ENCODE data around the gene RGS7.
"Not testable (repeated sequence)": the region's sequence is repeated elsewhere in the genome, so short reads cannot be mapped to it uniquely, and the experiment has no call there.

Gene RGS7

GRCh38 chr1:240739139-240739538 lies 617.9 kb downstream of the RGS7 start:
- DNase-seq (ENCODE audit: low read depth in 1 of 2, low spot score in 1 of 2) = no peak

GRCh38 chr1:240737766-240738265 lies 619.2 kb downstream of the RGS7 start:
- no peak for DNase-seq (ENCODE audit: low read depth in 1 of 2, low spot score in 1 of 2)

- DNase-seq (ENCODE audit: low read depth in 1 of 2, low spot score in 1 of 2) = no peak
Observed at GRCh38 chr1:240737298-240737697, 619.7 kb downstream of the RGS7 start.

- not testable (repeated sequence) for DNase-seq (ENCODE audit: low read depth in 1 of 2, low spot score in 1 of 2)
Observed at GRCh38 chr1:240734705-240735104, 622.3 kb downstream of the RGS7 start.

- DNase-seq (ENCODE audit: low read depth in 1 of 2, low spot score in 1 of 2) = no peak
Observed at GRCh38 chr1:240734001-240734400, 623.0 kb downstream of the RGS7 start.

- no peak for DNase-seq (ENCODE audit: low read depth in 1 of 2, low spot score in 1 of 2)
Observed at GRCh38 chr1:240732390-240732789, 624.6 kb downstream of the RGS7 start.
